Activated B cell treated with CpG ODN at 0.5 μM for 24 hours (primary cell): ENCODE data around the gene FAM78B. TPM values are rescaled to one million over a fixed set of nuclear protein-coding genes. Genes with fewer than 3 reads are reported as not detected.

Experiments
- ATAC-seq: fragments of 200-7000 bp; cut with Tn5 transposase; one replicate; pipeline ENCODE4 v1.10.0; 2021; ENCODE audit warnings: low read depth, mild to moderate bottlenecking, moderate library complexity
- CTCF ChIA-PET: fragments of 350-600 bp; sonication (Branson Sonifier 250); formaldehyde crosslinking; loops from one replicate; lab custom pipeline; 2021; ENCODE audit warnings: antibody characterized with exemption; lab: Charles Lee
- POLR2A ChIA-PET: fragments of 350-600 bp; sonication (Branson Sonifier 250); formaldehyde crosslinking; loops from one replicate; lab custom pipeline; 2021; ENCODE audit warnings: antibody characterized with exemption; lab: Charles Lee
- DNase-seq: peaks from one replicate; pipeline ENCODE4 v3.0.0; 2022
- H3K27ac Mint-ChIP-seq: one replicate; pipeline ENCODE4 v1.8.0; 2020; ENCODE audit warnings: mixed read lengths
- H3K27me3 Mint-ChIP-seq: one replicate; pipeline ENCODE4 v1.8.0; 2021; ENCODE audit warnings: mixed read lengths
- H3K36me3 Mint-ChIP-seq: one replicate; pipeline ENCODE4 v1.8.0; 2021; ENCODE audit warnings: low read depth, mixed read lengths
- H3K4me1 Mint-ChIP-seq: one replicate; pipeline ENCODE4 v1.8.0; 2021; ENCODE audit warnings: mixed read lengths
- H3K4me3 Mint-ChIP-seq: one replicate; pipeline ENCODE4 v1.8.0; 2020; ENCODE audit warnings: mild to moderate bottlenecking, mixed read lengths
- H3K9me3 Mint-ChIP-seq: one replicate; pipeline ENCODE4 v1.8.0; 2020; ENCODE audit warnings: mixed read lengths
- intact Hi-C: fragments of 100-400 bp; cut with micrococcal nuclease; formaldehyde crosslinking; loops from one replicate; pipeline ENCODE4 v1.15.1; 2024
- total RNA-seq: library from RNA; stranded (reverse); gene quantifications from 2 replicates; pipeline ENCODE4 v1.2.3, GENCODE V29; 2022
- TF ChIP-seq, protein P1 (sequence below): fragments of 200-600 bp; IDR thresholded peaks from one replicate; pipeline ENCODE4 v1.8.0; 2022; ENCODE audit warnings: antibody characterized with exemption, mild to moderate bottlenecking

Gene FAM78B
- total RNA-seq, 1 donor from 2014 or later: 1.00 TPM

DNA sequence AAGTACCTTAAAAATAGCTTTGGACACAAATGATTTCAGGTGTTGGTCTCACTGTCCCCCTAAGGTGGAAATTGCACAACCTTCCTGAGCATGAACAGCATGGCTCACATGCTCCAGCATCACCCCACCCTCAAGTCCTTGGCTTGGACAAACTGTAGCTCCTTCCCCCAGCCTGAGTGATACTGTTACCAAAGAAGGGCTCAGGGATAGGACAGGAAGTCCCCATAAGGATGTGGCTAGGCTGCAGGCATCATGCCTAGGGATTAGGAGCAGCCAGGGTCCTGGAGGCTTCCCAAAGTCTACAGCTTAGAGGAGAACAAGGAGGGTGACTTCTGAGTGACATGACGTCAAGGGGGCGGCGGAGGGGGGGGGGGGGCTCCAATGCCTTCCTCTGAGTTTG lies 10.1 kb downstream of the FAM78B start:
- no peak overlapping the region for H3K4me3 Mint-ChIP-seq
- intact Hi-C loops: no loop called here
- CTCF ChIA-PET: no interaction called here
- no peaks in the 10 kb centered on the region for H3K4me1 Mint-ChIP-seq
- POLR2A ChIA-PET: no interaction called here
- H3K27me3 Mint-ChIP-seq: peaks cover 16% of the 10 kb centered on the region
- H3K36me3 Mint-ChIP-seq: no peaks in the 10 kb centered on the region
- TF ChIP-seq, protein P1, sequence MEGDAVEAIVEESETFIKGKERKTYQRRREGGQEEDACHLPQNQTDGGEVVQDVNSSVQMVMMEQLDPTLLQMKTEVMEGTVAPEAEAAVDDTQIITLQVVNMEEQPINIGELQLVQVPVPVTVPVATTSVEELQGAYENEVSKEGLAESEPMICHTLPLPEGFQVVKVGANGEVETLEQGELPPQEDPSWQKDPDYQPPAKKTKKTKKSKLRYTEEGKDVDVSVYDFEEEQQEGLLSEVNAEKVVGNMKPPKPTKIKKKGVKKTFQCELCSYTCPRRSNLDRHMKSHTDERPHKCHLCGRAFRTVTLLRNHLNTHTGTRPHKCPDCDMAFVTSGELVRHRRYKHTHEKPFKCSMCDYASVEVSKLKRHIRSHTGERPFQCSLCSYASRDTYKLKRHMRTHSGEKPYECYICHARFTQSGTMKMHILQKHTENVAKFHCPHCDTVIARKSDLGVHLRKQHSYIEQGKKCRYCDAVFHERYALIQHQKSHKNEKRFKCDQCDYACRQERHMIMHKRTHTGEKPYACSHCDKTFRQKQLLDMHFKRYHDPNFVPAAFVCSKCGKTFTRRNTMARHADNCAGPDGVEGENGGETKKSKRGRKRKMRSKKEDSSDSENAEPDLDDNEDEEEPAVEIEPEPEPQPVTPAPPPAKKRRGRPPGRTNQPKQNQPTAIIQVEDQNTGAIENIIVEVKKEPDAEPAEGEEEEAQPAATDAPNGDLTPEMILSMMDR: no peak
- no peak for ATAC-seq
- H3K27ac Mint-ChIP-seq: no peak overlapping the region
- no peak for DNase-seq
- no peaks in the 10 kb centered on the region for H3K9me3 Mint-ChIP-seq

DNA sequence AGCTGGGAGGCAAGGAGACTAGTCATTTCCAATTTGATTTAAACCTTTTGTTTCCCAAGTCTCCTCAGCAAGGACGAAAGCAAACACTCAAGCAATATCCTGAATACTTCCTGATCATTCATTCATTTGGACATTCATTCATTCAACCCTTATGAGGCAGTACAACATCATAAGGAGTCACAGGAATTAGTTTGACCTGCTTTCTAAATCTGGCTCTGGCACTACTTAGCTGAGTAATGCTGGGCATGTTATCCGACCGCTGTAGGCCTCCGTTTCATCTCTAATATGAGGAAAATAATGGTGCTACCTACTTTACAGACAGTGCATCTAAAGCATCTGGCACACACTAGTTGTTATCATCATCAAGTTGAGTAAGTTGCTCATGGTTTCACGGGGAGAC lies 11.7 kb downstream of the FAM78B start:
- intact Hi-C loops: no loop called here
- DNase-seq (no peak), ATAC-seq (no peak)
- no peak overlapping the region for H3K27ac Mint-ChIP-seq
- H3K4me3 Mint-ChIP-seq: no peak overlapping the region
- peaks cover 8% of the 10 kb centered on the region for H3K27me3 Mint-ChIP-seq
- TF ChIP-seq, protein P1: no peak
- H3K4me1 Mint-ChIP-seq: no peaks in the 10 kb centered on the region
- no peaks in the 10 kb centered on the region for H3K9me3 Mint-ChIP-seq
- no peaks in the 10 kb centered on the region for H3K36me3 Mint-ChIP-seq
- POLR2A ChIA-PET: no interaction called here
- CTCF ChIA-PET: no interaction called here

DNA sequence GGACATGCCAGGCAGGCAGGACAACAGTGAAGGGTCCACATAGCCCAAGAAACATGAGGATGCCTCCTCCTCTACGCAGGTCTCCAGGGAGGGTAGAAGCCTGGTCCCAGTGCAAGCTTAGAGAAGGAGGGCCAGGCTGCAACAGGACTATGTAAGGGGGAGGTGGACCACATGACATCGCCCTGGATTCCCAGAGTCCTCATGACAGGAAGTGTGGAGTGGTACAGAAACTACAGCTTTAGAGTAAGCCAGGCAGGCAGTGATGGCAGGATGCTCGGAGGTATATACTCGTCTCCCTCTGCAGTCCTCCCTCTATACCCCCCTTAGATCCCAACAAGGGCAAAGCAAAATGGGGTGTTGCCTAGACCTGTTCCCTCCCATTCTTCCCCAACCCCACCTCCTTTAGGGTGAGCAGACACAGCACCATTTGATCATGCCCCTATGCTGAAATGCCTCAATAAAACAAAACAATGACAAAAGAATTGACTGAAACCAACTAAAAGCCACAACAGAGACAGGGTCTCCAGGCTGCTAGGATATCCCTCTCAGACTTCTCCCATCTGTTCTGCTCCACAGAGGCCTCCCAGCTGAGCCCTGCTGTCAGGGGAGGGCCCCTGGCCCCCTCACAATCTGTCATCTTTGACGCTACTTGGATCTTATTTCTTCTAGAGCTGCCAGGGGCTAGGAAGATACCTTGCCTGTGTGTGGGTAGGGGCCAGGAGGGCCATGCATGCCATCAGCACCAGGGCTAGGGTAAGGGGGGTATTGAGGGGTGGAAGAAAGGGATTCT lies 13.1 kb downstream of the FAM78B start:
- TF ChIP-seq, protein P1: no peak
- H3K27ac Mint-ChIP-seq: no peak overlapping the region
- no peaks in the 10 kb centered on the region for H3K9me3 Mint-ChIP-seq
- no peak overlapping the region for H3K4me3 Mint-ChIP-seq
- intact Hi-C loops: no loop called here
- DNase-seq (no peak), ATAC-seq (no peak)
- H3K36me3 Mint-ChIP-seq: no peaks in the 10 kb centered on the region
- H3K4me1 Mint-ChIP-seq: no peaks in the 10 kb centered on the region
- ChIA-PET POLR2A (no interaction called here), CTCF (no interaction called here)
- H3K27me3 Mint-ChIP-seq: peaks cover 3% of the 10 kb centered on the region

DNA sequence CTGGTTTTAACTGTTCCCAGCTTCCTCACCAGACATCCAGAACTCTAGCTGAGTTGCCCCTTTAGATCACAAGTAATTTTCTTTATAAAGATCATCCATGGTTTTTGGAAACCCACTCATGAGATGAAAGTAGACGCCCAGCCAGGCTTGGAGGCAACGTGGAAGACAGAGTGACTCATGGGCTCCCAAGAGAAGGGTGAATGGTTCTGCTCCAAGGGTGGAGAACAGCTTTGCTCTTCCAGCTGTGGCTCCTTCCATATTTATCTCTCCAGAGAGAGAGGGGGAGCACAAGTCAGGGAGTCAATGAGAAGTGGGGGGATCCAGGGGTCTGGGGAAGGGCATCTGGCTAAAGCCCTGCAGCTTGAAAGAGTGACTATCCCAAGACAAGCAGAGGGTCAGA lies 13.8 kb downstream of the FAM78B start:
- intact Hi-C loops: no loop called here
- DNase-seq (no peak), ATAC-seq (no peak)
- Mint-ChIP-seq H3K27ac (no peak overlapping the region), H3K4me1 (no peaks in the 10 kb centered on the region), H3K9me3 (no peaks in the 10 kb centered on the region), H3K27me3 (peaks cover 3% of the 10 kb centered on the region), H3K36me3 (no peaks in the 10 kb centered on the region), H3K4me3 (no peak overlapping the region)
- CTCF ChIA-PET: no interaction called here
- POLR2A ChIA-PET: no interaction called here
- TF ChIP-seq, protein P1: no peak

DNA sequence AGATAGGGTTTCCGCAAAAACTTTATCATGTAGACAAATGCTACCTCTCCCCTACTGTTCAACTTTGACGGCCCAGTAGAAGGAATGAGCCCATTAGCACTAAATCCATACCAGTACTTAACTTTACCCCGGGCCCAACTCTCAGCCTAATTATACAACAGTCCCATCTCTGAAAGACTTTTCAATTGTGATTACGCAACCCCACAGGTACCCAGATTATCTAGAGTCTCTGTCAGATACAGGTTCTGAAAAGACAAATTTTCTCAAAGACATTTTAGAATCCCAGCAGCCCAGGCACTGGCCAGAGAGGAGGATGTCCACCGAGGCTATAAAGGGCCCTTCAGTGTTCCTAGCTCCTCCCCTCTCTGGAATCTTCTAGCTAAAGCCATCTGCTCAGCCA lies 15.0 kb downstream of the FAM78B start:
- TF ChIP-seq, protein P1: no peak
- no peak overlapping the region for H3K27ac Mint-ChIP-seq
- no peak for DNase-seq
- CTCF ChIA-PET: no interaction called here
- H3K36me3 Mint-ChIP-seq: no peaks in the 10 kb centered on the region
- no peaks in the 10 kb centered on the region for H3K9me3 Mint-ChIP-seq
- intact Hi-C loops: no loop called here
- POLR2A ChIA-PET: no interaction called here
- no peaks in the 10 kb centered on the region for H3K4me1 Mint-ChIP-seq
- H3K4me3 Mint-ChIP-seq: no peak overlapping the region
- no peak for ATAC-seq
- H3K27me3 Mint-ChIP-seq: peaks cover 3% of the 10 kb centered on the region
